Upper lobe of left lung (tissue), 4 donors: ENCODE measurements around the gene CASR.

Experiments used
- CTCF ChIP-seq, 6 experiments: fragments of 450-650 bp in 4 of 6; fragments of 200-600 bp in 2 of 6; sonication (generic) in 2 of 6; IDR thresholded peaks; one replicate each; pipeline ENCODE4 v1.5.1; 2016 to 2019; ENCODE audit warnings: antibody characterized with exemption in 6 of 6
- POLR2A ChIP-seq, 4 donors: fragments of 450-650 bp; IDR thresholded peaks; one replicate each; pipeline ENCODE4 v1.5.1; 2016 to 2017; ENCODE audit warnings: antibody characterized with exemption in 4 of 4, mild to moderate bottlenecking in 2 of 4

- TF ChIP-seq CTCF (IDR thresholded peaks at IDR 0.05): no peak
- no peak for TF ChIP-seq POLR2A (IDR thresholded peaks at IDR 0.05)
These were observed 37.0 kb upstream of the CASR start for GRCh38 chr3:122146466-122146865.
